GM21619 (cell line): ENCODE results near the gene RESP18.
"Not testable (repeated sequence)": the region's sequence is repeated elsewhere in the genome, so short reads cannot be mapped to it uniquely, and the experiment has no call there.

Experiments used
- ATAC-seq: cut with Tn5 transposase; IDR thresholded peaks from one replicate; pipeline ENCODE4 v1.9.1; 2021; ENCODE audit not compliant: unreplicated experiment

The RESP18 gene

GRCh38 chr2:219292616-219293015 lies 39.9 kb downstream of the RESP18 start:
- ATAC-seq, result no peak

GRCh38 chr2:219291910-219292490 lies 40.5 kb downstream of the RESP18 start:
- ATAC-seq, result no peak

DNA sequence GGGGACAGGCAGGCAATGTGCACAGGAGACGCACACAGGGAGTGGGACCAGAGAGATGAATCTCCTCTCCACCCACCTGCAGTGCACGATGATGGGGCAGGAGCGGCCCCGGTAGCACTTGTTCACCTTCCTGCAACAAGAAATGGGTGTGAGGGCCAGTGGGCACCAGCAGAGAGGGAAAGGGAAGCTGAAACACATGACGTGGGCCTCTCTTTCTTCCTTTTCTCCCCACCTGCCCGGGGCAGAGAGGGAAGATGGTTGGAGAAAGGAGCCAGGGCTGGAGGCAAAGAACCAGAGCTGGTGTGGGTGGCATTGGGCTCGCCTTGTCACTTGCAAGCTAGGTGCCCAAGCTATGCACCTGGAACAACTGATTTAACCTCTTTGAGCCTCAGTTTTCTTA lies 41.1 kb downstream of the RESP18 start:
- ATAC-seq, result no peak

- ATAC-seq, result no peak
Observed at GRCh38 chr2:219290381-219291171, 42.0 kb downstream of the RESP18 start.

DNA sequence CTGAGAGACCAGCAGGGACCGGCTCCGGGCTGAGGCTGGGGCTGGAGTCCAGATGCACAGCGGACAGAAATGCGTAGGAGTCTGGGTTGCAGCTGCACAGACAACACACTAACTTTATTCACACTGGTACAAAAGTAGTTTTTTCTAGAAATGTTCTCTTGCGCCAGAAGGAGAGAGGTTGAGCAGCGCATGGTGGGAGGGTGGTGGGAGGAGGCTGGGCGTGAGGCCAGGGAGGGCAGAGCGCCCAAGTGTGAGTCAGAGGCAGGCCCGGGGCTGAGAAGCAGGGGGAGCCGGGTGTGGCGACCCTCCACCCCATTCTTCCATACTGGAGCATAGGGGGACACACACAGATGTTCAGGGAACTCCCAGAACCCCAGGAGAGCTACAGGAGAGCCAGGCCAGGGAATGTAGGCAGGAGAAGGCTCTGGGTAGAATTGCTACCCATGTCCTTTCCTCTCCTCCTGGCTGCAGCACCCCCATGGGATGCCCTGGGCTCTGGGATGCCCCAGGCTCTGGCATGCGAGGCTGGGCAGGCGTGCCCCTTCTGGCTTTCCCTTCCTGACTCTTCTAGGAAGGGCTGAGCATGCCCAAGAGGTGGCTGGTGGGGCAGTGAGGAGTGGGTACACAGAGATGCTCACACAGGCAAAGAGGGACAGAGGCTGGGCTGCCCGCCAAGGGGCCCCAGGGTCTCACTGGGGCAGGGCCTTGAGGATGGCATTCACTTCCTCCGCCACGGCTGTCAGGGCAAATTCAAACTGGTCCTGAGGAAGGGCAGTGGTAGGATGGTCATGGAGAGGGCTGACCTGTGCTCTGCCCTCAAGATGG lies 42.8 kb downstream of the RESP18 start:
- ATAC-seq, result no peak

DNA sequence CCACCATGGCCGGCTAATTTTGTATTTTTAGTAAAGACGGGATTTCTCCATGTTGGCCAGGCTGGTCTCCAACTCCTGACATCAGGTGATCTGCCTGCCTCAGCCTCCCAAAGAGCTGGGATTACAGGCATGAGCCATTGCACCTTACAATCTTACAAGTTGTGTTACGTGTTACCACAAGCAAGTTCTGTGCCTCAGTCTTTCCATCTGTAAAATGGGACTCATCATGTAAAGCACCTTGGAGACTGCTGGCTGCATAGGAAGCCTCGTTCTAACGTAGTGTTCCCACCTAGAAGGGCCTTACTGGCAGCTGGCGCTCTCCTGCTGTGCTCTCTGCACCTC lies 43.4 kb downstream of the RESP18 start:
- ATAC-seq, result no peak

- no peak for ATAC-seq
Observed at GRCh38 chr2:219287580-219288265, 44.8 kb downstream of the RESP18 start.

DNA sequence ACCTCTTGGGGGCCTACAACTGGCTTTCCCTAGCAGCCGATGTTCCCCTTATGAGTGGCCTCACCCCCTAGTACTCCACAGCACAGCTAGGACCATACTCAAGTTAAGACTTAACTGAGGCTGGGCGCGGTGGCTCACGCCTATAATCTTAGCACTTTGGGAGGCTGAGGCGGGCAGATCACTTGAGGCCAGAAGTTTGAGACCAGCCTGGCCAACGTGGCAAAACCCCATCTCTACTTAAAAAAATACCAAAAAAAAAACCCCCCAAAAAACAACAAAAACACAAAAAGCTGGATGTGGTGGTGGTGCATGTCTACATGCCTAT lies 45.5 kb downstream of the RESP18 start:
- not testable (repeated sequence) for ATAC-seq

- no peak for ATAC-seq
Observed at GRCh38 chr2:219286436-219287115, 46.0 kb downstream of the RESP18 start.

DNA sequence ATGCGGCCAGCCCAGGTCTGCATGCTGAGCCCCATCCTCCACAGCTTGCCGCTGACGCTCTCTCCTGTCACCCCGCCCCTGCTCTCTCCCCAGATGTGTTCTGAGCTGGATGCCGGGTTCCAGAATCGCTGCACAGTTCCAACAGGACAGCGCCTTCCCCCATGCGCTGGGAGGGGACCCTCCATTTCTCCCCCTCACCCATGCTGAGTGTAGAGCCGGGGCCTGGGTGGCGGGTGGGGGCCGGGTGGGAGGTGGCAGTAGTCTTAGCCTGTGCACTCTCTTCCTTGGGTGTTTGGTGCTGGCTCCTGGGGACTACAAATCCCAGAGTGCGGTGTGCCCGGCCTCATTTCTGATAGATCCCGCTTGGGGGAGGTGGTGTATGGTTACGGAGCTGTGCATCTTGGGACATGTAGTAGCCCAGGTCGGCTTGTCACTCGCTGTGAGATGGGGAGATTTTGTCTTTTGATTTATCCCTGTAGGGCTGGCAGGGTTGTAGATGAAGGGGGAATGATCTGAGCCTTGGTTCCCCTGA lies 46.6 kb downstream of the RESP18 start:
- no peak for ATAC-seq

DNA sequence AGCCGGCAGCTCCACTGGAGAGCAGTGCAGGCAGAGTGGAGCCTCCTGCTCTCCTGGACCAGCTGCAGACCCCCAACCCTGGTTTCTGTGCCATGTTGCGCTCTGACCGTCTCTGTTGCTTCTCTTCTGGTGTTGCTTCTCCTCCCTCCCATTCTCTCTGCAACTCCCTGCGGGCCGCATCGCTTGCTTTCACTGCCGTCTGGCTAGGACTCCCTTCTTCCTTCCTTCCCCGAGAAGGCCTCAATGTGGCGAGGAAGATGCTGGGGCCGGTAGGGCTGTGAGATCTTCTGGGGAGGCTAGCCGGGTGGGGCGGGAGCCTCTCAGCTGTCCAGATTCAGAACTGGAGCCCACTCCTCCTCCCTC lies 47.2 kb downstream of the RESP18 start:
- no peak for ATAC-seq

- ATAC-seq, result no peak
Observed at GRCh38 chr2:219284501-219285372, 47.8 kb downstream of the RESP18 start.

DNA sequence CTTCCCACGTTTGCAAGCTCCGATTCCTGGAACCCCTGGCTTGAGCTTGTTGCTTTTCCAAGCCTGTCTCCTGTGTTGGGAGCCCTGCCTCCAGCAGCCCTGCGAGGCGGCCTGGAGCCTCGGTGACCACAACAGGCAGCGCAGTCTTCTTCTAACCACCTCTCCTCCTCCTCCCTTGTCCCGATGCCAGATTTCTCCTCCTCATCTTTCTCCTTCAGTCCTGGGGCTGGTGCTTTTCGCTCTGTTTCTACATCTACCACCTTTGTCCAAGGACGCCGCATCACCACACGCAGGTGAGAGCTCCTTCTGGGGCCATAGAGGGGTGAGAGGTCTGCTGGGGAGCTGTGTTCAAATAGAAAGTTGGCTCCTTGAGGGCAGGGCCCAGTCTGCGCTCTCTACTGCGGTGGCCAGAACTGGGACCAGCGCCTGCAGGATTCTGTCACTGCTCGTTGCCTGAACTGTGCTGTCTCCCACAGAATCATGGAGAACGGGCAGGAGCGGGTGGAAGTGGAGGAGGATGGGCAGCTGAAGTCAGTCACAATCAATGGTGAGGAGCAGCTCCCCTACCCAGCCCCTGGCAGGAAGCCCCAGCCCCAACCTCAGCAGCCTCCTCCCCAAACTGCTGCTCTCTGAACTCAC lies 49.5 kb downstream of the RESP18 start:
- ATAC-seq, result no peak

- ATAC-seq, result no peak
Observed at GRCh38 chr2:219282375-219282774, 50.2 kb downstream of the RESP18 start.

- no peak for ATAC-seq
Observed at GRCh38 chr2:219281588-219281987, 51.0 kb downstream of the RESP18 start.

- ATAC-seq, result no peak
Observed at GRCh38 chr2:219280651-219281050, 51.9 kb downstream of the RESP18 start.

GRCh38 chr2:219279916-219280516 lies 52.5 kb downstream of the RESP18 start:
- no peak for ATAC-seq

DNA sequence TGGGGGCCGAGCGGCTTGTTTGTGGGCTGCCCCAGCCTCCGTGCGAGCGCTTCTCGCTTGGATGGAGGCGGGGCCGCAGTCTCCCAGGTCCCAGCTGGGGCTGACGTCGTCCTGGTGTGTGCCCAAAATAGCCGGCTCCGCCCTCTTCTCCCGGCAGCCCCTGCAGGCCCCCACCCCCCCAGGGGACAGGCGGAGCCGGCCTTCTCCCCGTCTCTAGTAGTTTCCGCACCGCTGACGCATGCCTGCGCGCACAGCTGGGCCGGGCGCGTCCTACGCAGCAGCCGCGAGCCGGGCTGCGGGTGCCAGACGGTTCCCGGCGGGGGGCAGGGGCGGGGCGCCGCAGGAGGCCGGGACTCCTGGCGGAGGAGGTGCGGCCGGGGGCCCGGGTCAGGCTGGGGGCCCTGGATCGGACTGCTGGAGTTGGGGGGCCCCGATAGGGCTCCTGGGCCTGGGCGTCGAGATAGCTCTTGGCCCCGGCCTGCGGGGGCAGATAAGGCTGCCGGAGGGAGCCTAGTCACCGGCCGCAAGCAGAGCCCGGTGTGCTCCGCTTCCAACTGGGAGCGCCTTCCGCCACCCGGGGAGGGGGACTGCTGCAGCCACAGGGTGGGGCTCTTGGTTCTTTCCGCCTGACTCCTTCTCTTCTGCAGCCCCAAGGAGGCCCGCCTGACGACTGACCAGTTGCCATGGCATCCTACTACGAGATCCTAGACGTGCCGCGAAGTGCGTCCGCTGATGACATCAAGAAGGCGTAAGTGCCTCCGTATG lies 53.2 kb downstream of the RESP18 start, which contains the start of gene DNAJB2:
Gene DNAJB2, plus strand, starts transcription at position 216 of the 765 bp plus-strand sequence. Its CDS starts 468 bp downstream, at position 684.
- ATAC-seq, result peak; percentile 84
